ENCODE measurements around the gene DNAJB4. TPM values are rescaled to one million over a fixed set of nuclear protein-coding genes. Genes with fewer than 3 reads are reported as not detected.

DNAJB4 gene
- 6.2 TPM for polyA plus RNA-seq (2012; ENCODE audit: insufficient read depth, insufficient read length, low read depth)

DNA sequence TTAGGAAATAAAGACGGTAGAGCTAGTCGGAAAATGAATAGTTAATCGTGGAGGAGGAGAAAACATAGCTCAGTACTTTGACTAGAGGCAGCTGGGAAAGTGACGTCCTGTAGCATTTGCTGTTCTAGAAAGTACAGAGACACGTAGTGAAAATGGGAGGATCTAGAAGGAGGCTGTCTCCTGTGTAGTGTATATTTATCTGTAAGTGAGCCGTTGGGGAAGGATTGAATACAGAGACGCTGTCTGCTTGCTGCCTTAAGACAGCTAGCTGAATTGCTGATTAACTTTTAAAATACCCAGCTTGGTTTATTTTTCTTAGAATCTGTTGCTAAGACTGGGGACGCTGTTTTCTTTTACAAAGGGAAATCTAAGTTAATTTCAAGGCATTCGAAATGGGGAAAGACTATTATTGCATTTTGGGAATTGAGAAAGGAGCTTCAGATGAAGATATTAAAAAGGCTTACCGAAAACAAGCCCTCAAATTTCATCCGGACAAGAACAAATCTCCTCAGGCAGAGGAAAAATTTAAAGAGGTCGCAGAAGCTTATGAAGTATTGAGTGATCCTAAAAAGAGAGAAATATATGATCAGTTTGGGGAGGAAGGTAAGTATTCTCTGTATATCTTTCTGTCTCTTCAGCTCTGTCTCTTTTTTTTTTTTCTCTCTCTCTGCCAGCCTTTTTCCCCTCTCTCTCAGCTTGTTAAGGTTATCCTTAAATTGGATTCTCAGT, at the start of gene DNAJB4:
TSS of gene DNAJB4 (plus strand) at position 221 of the 729 bp plus-strand sequence. CDS start at position 393, 172 bp downstream.
- peak; percentile 41 for DNase-seq
- peak within 1 kb of the TSS; percentile 62 for H3K4me3 ChIP-seq (ENCODE audit: low read depth, low read length)
- no peaks in the 10 kb centered on the region for H3K36me3 ChIP-seq
- H3K27me3 ChIP-seq, result no peaks in the 10 kb centered on the region
- TF ChIP-seq, protein P1, sequence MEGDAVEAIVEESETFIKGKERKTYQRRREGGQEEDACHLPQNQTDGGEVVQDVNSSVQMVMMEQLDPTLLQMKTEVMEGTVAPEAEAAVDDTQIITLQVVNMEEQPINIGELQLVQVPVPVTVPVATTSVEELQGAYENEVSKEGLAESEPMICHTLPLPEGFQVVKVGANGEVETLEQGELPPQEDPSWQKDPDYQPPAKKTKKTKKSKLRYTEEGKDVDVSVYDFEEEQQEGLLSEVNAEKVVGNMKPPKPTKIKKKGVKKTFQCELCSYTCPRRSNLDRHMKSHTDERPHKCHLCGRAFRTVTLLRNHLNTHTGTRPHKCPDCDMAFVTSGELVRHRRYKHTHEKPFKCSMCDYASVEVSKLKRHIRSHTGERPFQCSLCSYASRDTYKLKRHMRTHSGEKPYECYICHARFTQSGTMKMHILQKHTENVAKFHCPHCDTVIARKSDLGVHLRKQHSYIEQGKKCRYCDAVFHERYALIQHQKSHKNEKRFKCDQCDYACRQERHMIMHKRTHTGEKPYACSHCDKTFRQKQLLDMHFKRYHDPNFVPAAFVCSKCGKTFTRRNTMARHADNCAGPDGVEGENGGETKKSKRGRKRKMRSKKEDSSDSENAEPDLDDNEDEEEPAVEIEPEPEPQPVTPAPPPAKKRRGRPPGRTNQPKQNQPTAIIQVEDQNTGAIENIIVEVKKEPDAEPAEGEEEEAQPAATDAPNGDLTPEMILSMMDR (IDR thresholded peaks at IDR 0.05; ENCODE audit: low read depth, low read length), result no peak
- no peaks in the 10 kb centered on the region for H3K9me3 ChIP-seq
- H3K4me1 ChIP-seq, result no peaks in the 10 kb centered on the region

DNA sequence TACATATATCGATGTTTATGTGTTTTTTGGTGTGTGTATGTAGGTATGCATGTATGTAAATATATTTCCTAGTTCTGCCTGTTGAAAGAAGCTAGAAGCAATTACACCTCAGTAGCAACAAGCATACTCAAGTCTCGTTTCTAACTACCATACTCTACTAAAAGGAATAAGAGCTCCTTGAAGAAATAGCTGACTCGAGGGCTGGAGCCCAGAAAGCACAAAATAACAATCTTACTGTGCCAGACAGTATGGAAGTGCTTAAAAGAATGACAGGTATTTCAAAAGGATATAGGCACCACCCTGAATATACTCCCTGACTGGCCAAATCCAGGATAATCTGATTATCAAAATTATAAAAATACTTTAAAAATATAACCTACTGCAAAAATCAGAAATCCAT, 49.0 kb upstream of the DNAJB4 start:
- no peak for DNase-seq
- H3K4me1 ChIP-seq, result no peaks in the 10 kb centered on the region
- H3K36me3 ChIP-seq, result peaks cover 62% of the 10 kb centered on the region
- TF ChIP-seq, protein P1 (IDR thresholded peaks at IDR 0.05; ENCODE audit: low read depth, low read length), result no peak
- H3K4me3 ChIP-seq (ENCODE audit: low read depth, low read length), result no peak overlapping the region
- no peaks in the 10 kb centered on the region for H3K9me3 ChIP-seq
- H3K27me3 ChIP-seq, result no peaks in the 10 kb centered on the region

DNA sequence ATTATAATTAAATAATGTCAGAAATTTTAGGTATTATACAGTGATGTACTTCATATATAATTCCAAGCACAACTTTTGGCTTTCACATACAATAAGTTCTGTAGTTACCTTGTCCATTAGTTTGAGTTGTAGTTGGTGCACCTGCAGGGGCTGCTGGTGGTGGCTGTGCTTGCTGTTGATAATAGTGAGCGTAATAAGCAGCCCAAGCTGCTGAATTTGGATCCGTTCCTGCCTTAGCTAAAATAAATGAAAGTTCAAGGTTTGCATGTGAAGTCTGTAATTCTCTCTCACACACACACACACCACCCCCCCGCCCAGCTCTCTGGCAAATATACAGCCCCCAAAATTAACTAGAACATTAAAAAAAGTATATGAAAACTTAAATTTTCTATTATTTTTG, 48.3 kb upstream of the DNAJB4 start:
- TF ChIP-seq, protein P1 (IDR thresholded peaks at IDR 0.05; ENCODE audit: low read depth, low read length), result no peak
- Histone ChIP-seq H3K4me3 (ENCODE audit: low read depth, low read length) (no peak overlapping the region), H3K9me3 (no peaks in the 10 kb centered on the region), H3K27me3 (no peaks in the 10 kb centered on the region), H3K4me1 (no peaks in the 10 kb centered on the region), H3K36me3 (peaks cover 69% of the 10 kb centered on the region)
- no peak for DNase-seq

DNA sequence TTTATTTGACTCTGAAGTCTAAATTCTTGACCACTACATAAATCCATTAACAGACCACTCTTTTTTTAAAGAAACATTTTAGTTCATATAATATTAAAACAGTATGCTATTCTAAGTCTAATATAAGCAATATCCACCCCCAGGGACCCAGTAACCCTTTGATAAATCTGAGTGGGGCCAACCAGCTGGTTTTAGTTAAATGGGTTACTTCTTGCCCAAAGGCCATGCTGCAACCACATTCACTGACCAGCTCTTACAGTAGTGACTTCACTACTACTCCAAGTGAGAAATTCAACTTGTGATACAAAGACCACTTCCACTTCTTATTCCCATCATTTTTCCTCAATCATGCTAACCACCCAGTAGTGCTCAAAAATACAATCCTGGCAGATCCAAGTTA, 46.3 kb upstream of the DNAJB4 start:
- no peak for DNase-seq
- Histone ChIP-seq H3K9me3 (no peaks in the 10 kb centered on the region), H3K36me3 (peaks cover 84% of the 10 kb centered on the region), H3K4me3 (ENCODE audit: low read depth, low read length) (no peak overlapping the region), H3K4me1 (no peaks in the 10 kb centered on the region), H3K27me3 (no peaks in the 10 kb centered on the region)
- TF ChIP-seq, protein P1 (IDR thresholded peaks at IDR 0.05; ENCODE audit: low read depth, low read length), result no peak

DNA sequence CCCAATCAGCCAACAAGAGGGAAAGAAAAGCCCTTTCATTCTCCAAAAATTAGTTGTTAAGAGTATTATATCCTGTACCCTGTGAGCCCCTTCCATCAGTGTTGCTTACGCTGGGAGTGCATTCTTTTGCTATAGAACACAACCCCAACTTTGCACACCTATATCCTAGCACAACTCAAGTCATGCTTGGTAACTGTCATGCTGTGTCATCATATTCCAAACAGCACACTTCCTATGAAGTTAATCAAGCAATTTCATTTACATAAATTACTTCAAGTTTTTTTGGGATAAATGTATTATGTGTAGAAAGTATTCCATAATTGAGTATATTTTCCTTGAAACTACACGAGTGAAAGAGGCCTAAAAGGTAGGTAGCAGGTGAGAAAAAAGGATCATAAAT, 45.9 kb upstream of the DNAJB4 start:
- H3K36me3 ChIP-seq, result peaks cover 89% of the 10 kb centered on the region
- H3K27me3 ChIP-seq, result no peaks in the 10 kb centered on the region
- no peaks in the 10 kb centered on the region for H3K9me3 ChIP-seq
- TF ChIP-seq, protein P1 (IDR thresholded peaks at IDR 0.05; ENCODE audit: low read depth, low read length), result no peak
- H3K4me1 ChIP-seq, result no peaks in the 10 kb centered on the region
- H3K4me3 ChIP-seq (ENCODE audit: low read depth, low read length), result no peak overlapping the region
- no peak for DNase-seq

DNA sequence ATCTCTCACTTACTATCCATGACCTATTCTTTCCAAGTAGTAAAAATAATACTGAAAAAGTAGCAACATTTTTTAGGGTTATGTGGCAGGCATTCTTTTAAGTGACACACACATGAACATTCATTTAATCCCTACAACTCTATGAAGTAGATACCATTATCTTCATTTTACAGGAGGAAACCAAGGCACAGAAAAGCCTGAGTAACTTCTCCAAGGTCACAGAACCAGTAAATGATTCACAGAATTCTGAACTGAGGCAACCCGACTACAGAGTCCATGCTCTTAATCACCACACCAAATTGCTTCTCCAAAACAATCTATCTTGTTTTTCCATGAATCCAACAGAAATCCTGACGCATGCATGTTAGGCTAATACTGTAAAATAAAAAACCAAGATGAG, 43.3 kb upstream of the DNAJB4 start:
- H3K9me3 ChIP-seq, result no peaks in the 10 kb centered on the region
- TF ChIP-seq, protein P1 (IDR thresholded peaks at IDR 0.05; ENCODE audit: low read depth, low read length), result no peak
- H3K4me1 ChIP-seq, result no peaks in the 10 kb centered on the region
- no peak for DNase-seq
- peaks cover 89% of the 10 kb centered on the region for H3K36me3 ChIP-seq
- no peaks in the 10 kb centered on the region for H3K27me3 ChIP-seq
- no peak overlapping the region for H3K4me3 ChIP-seq (ENCODE audit: low read depth, low read length)
